Measurements from ENCODE around the gene RBMS3.
"Not testable (repeated sequence)": the region's sequence is repeated elsewhere in the genome, so short reads cannot be mapped to it uniquely, and the experiment has no call there.

RBMS3 gene

DNA sequence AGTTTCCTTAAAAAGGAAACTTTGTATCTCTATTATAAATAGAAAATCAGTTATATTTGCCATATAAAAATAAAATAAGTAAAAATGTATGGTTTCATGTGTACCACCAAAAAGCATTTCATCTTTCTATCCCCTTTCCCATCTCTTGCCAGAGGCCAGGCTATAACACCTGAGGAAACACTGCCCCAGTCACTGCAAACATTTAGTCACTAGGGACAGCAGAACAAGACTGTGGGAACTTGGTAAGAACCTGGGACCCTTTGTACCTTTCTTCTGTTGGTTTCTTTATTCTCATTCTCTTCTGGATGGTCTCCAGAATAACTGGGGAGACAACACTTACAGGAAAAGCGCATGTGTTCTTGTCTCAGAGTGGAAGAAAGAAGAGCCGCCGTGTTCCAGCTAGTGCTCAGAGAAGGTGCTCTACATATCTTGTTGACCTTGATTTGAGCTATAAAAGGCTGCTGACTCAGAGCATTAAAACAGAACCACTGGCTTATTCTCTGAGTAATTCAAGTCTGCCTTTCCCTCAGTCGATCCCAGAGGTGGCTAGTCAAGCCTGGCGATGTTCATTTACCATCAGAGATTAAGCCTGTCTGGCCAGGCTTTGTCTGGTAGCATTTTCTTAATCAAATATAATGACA is 361.6 kb downstream of the RBMS3 start:
- DNase-seq, result no peak

- no peak for DNase-seq
These were observed 362.2 kb downstream of the RBMS3 start for GRCh38 chr3:29643034-29643425.

- no peak for DNase-seq
These were observed 363.4 kb downstream of the RBMS3 start for GRCh38 chr3:29644261-29644660.

GRCh38 chr3:29644956-29645636 is 364.2 kb downstream of the RBMS3 start:
- no peak for DNase-seq

GRCh38 chr3:29646043-29646442 is 365.2 kb downstream of the RBMS3 start:
- DNase-seq, result no peak

GRCh38 chr3:29649815-29650547 is 369.1 kb downstream of the RBMS3 start:
- no peak for DNase-seq

DNA sequence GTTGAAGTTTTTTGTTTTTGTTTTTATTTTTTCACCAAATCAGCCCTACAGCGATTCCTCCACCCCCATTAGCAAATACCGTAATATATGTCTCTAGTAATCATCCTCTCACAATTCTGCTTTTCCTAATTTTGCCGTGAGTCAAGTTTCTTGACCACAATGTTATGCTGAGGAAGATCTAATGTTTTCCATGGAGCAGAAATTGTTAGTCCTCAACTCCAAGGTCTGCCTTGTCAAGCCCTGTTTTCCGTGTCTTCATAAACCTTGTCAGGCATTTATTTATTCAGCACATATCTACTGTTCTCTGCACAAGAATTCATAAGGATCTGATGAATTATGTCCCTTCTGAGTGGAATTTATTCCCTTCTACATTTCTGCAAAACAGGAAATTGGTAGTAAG is 372.8 kb downstream of the RBMS3 start:
- no peak for DNase-seq

DNA sequence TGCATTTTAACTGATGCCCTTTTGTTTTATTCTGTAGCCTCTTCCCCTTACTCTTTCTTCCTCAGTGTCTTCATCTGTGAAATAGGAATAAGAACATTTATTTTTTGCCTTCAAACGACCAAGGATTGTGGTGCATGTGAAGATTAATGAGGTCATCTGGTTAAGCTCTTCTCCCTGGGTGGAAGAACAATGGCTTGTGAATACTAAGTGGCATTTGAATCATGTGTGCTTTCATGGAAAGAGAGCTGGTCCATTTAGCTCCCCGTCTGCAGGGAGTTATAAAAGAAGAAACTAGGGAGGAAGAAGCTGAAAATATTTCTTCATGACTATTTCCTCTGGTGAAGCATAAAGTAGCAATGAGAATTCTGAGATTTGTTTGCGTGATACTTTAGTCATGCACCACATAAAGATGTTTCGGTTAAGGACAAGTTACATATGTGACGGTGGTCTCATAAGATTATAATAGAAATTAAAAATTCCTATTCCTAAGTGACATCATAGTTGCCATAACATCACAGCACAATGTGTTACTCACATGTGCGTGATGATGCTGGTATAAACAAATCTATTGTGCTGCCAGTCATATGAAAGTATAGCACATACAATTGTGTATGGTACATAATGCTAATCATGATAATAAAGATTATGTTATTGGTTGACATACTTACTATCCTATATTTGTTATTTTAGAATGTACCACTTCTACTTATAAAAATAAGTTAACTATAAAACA is 374.3 kb downstream of the RBMS3 start:
- no peak for DNase-seq

GRCh38 chr3:29665688-29666087 is 384.8 kb downstream of the RBMS3 start:
- DNase-seq, result no peak

DNA sequence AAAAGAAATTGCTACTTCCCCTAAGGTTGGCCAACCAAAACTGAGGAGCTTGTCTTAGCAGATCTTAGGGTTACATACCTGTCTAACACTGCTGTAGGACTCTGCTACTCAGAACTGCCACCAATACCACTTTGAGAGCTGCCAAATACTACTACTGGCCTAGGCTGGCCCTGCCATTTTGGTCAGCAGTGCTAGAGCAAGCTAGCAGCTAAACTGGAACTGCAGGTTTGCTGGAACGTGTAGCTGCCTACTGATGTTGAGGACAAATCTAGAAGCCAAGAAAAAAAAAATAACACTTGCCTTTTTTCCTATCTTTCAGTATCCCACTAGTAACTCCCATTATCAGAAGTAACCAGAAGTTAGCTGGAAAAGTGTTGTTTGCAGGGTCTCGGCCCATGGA is 387.4 kb downstream of the RBMS3 start:
- no peak for DNase-seq

DNA sequence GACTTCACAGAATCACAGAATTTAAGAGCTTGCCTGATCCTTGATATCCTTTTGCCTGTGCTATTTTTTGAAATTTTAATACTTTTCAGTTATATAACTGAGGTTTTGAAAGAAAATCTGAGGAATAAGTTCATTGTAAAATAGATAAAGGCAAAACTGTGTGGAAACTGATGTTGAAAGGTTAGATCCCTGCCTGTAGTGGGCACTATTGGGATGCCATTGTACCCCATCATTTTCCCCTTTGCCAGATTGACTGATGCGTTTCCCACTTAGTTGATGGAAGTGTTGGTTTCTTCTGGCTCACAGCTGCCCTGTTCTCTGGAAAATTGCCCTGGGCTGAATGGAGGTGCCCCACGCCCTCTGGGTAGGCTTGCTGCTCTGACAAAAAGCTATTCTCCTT is 387.9 kb downstream of the RBMS3 start:
- no peak for DNase-seq

GRCh38 chr3:29670476-29670875 is 389.6 kb downstream of the RBMS3 start:
- DNase-seq, result not testable (repeated sequence)

DNA sequence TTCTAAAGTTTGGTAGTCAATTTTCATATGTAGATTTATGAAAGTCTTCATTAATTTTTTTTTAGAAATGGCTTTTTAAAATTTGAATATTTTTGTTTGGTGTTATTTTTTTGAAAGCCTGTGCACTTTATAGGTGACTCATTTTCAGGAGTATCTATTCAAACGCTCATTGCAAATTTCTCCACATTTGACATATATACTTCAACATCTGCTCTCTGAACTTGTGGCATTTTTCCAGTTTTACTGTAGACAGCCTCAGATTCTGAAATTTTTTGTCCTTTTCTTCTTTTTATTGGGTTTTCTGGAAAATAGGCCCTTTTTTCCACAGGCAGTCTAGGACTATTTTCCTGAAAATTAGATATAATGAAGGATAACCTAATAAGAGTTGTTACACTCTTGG is 396.6 kb downstream of the RBMS3 start:
- no peak for DNase-seq

DNA sequence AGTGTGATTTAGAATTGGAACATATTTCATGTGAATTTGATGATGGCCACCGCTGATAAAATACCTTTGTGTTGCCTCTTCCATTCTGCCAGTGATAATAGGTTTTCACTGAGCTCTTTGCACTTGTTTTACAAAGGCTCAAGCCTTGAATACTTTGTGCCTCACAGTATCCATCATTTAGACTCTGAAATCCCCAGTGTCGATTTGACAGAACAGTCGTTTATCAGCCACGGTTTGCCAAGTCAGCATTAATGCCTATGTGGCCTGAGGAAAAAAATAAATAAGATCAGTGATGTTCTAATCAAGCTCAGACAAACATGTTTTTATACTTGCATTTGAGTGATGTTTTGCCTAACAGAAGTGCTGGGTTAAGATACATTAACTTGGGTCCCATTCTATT is 399.1 kb downstream of the RBMS3 start:
- no peak for DNase-seq

GRCh38 chr3:29683018-29683993 is 402.4 kb downstream of the RBMS3 start:
- no peak for DNase-seq

DNA sequence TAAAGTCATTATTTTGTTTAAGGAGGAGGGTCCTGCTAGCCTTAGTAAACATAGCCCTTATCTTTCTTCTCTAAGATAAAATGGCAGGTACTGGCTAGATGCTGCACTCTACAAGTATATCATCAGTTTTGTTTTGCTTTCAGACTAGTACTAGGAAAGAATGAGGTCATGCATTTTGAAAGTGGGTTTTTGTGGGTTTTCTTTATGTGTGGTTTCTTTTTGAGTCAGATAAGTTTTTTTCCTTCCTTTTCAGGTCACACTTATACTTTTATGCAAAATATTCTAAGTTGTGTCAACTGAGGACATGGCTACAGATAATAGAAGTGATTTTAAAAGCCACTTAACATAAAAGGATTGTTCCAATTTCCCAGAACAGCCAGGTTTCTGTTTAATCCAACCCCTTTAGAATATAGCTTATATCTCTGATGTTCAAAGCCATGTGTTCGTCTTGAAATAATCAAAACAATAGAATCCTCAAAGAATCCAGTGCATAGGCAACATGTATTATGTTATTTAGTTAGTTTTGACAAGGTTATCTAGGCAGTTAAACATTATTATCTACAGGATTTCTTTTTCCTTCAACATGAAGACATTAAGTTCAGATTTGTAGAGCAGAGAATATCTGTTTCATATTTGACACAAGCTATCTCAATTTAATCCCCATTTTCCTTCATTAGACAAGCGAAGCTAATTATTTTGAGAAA is 406.2 kb downstream of the RBMS3 start:
- no peak for DNase-seq

GRCh38 chr3:29690686-29691353 is 409.9 kb downstream of the RBMS3 start:
- DNase-seq, result no peak

DNA sequence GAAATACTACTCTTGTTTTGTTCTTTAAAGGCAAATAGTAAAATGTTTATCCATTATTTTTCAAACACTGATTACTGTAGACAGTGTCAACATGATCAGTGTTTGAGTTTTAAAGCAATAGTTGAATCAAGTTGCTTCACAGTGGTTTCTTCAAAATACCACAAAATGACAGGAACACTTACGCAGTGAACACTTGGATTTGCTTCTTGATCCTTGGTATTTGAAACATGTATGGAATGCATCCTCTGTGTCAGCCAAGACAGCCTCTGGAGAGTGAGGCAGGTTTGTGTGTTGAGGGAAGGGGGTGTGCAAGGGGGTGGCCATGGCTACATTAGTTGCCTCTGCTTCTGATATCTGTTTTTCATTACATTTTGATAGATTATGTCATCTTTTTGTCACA is 413.0 kb downstream of the RBMS3 start:
- DNase-seq, result no peak

GRCh38 chr3:29694331-29694730 is 413.5 kb downstream of the RBMS3 start:
- DNase-seq, result no peak

DNA sequence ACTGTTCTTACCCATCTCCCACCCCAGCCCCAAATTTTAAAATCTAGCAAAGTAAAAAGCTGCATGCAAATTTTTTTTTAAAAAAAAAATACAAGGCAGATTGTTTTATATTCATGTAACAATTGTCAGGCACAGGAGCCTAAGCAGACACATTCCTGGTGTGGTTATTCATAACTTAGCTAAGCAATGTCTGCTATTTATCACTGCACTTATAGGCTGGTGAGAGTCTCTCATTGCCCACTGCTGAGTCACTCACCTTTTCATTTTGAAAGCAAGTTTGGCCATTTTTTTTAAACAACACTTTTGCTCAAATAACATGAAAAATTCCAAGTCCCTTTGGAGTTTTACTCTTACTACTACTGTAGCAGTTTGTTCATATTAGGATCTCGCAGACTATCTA is 413.9 kb downstream of the RBMS3 start:
- DNase-seq, result no peak

- no peak for DNase-seq
These were observed 414.3 kb downstream of the RBMS3 start for GRCh38 chr3:29695201-29695600.

Data from NCI-H774 (cell line).